ENCODE data around the gene HRH3. TPM values are rescaled to one million over a fixed set of nuclear protein-coding genes. Genes with fewer than 3 reads are reported as not detected.

HRH3 gene
- total and polyA plus RNA-seq, 8 donors: not detected

DNA sequence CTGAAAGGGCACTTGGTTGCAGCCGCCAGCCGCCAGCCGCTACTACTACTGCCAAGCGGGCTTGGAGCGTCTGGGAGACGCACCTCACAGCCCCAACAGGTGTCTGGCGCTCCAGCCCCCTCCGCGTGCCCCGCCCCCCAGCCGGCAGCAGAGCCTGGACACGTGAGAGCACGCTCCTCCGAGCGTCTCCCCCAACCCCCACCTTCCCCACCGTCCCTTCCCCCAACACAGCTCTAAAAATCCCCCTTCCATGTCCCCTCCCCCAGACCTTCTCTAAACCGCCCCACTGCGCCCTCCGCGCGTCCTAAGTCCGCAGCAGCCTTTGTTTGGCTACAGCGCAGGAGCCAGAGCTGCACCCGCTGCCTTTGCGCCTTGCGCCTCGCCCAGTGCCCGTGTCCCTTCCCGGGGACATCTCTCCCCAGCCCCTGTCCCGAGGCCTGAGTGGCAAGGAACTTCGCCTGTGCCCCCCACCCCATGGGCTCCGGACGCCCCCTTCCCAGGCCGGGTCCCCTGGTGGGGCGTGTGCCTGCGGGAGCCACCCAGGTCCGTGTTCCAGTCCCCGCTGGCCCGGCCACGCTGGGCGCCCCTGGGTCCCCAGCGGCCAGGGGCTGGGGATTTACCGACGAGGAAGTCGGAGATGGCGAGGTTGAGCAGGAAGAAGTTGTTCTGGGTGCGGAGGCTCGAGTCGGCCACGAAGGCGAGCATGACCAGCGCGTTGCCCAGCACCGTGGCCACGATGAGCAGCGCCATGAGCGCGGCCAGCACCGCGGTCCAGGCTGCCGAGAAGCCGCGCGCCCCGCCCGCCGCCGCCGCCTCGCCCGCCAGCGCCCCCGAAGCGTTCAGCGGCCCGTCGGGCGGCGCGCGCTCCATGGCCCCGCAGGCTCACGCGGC lies 732 bp downstream of the HRH3 start:
- intact Hi-C loops (cut with DNase I; ENCODE audit: low total_unique reads): no loop called here
- Histone ChIP-seq H3K9me3 (no peaks in the 10 kb centered on the region), H3K27ac (no peak overlapping the region), H3K36me3 (no peaks in the 10 kb centered on the region), H3K4me1 (peaks cover 15 to 23% (median 19%) of the 10 kb centered on the region in 4 donors), H3K27me3 (peaks cover 42 to 99% (median 93%) of the 10 kb centered on the region in 3 donors), H3K4me3 (peak overlapping the region; percentile 38 to 52 (median 44))
- 1 to 3% (median 2%) methylated on average over 32 to 84 of the region's 84 CpGs for WGBS, 5 donors
- peak in 1 of 2 donors; percentile 41 for DNase-seq
- no peak for TF ChIP-seq EP300 (IDR thresholded peaks at IDR 0.05)
- no peak for TF ChIP-seq POLR2AphosphoS5 (IDR thresholded peaks at IDR 0.05)
- TF ChIP-seq, protein P1, sequence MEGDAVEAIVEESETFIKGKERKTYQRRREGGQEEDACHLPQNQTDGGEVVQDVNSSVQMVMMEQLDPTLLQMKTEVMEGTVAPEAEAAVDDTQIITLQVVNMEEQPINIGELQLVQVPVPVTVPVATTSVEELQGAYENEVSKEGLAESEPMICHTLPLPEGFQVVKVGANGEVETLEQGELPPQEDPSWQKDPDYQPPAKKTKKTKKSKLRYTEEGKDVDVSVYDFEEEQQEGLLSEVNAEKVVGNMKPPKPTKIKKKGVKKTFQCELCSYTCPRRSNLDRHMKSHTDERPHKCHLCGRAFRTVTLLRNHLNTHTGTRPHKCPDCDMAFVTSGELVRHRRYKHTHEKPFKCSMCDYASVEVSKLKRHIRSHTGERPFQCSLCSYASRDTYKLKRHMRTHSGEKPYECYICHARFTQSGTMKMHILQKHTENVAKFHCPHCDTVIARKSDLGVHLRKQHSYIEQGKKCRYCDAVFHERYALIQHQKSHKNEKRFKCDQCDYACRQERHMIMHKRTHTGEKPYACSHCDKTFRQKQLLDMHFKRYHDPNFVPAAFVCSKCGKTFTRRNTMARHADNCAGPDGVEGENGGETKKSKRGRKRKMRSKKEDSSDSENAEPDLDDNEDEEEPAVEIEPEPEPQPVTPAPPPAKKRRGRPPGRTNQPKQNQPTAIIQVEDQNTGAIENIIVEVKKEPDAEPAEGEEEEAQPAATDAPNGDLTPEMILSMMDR (IDR thresholded peaks at IDR 0.05): no peak
- no peak for TF ChIP-seq POLR2A (IDR thresholded peaks at IDR 0.05)

DNA sequence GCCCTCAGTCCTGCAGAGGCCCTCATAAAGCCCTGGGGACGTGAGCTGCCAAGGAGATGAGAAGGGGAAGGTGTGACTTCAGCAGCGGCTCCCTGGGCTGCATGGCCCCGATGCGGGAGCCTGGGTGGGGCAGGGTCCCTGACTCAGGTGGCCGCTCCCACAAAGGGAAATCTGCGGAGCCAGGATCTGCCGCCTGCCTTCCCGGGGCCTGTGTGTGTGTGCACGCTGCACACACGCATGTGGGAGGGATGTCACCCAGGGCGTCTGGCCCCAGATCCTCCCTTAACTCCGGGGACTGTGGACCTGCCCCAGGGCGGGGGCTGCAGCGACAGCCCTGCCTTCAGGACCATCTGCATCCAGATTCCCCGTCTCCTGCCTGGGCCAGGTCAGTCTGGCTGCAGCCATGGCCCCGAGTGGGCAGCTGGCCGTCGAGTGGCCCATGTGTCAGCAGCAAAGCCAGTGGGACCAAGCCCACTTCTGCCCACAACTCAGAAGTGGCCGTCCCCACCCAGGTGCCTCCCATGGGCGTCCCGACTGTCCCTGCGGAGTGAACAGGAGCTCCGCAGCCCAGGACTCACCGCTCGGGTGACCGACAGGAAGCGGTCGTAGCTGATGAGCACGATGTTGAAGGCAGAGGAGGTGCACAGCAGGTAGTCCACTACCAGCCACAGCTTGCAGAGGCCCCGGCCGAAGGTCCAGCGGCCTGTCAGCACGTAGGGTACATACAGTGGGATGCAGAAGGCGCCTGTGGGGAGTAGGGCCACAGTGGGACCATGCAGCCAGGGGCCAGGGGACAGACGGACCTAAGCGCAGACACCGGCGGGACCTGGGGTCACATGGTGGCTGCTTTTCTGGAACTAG lies 1.9 kb downstream of the HRH3 start:
- no peak overlapping the region for H3K27ac ChIP-seq
- H3K36me3 ChIP-seq: no peaks in the 10 kb centered on the region
- TF ChIP-seq EP300 (IDR thresholded peaks at IDR 0.05) (no peak), POLR2A (IDR thresholded peaks at IDR 0.05) (no peak), POLR2AphosphoS5 (IDR thresholded peaks at IDR 0.05) (no peak)
- TF ChIP-seq, protein P1 (IDR thresholded peaks at IDR 0.05): no peak
- H3K27me3 ChIP-seq: peaks cover 42 to 95% (median 87%) of the 10 kb centered on the region in 3 donors
- intact Hi-C loops (cut with DNase I; ENCODE audit: low total_unique reads): no loop called here
- no peak overlapping the region for H3K4me3 ChIP-seq
- H3K9me3 ChIP-seq: no peaks in the 10 kb centered on the region
- DNase-seq: no peak
- 54 to 60% (median 56%) methylated on average over 12 to 38 of the region's 38 CpGs for WGBS, 5 donors
- H3K4me1 ChIP-seq: peaks cover 15 to 23% (median 19%) of the 10 kb centered on the region in 4 donors

DNA sequence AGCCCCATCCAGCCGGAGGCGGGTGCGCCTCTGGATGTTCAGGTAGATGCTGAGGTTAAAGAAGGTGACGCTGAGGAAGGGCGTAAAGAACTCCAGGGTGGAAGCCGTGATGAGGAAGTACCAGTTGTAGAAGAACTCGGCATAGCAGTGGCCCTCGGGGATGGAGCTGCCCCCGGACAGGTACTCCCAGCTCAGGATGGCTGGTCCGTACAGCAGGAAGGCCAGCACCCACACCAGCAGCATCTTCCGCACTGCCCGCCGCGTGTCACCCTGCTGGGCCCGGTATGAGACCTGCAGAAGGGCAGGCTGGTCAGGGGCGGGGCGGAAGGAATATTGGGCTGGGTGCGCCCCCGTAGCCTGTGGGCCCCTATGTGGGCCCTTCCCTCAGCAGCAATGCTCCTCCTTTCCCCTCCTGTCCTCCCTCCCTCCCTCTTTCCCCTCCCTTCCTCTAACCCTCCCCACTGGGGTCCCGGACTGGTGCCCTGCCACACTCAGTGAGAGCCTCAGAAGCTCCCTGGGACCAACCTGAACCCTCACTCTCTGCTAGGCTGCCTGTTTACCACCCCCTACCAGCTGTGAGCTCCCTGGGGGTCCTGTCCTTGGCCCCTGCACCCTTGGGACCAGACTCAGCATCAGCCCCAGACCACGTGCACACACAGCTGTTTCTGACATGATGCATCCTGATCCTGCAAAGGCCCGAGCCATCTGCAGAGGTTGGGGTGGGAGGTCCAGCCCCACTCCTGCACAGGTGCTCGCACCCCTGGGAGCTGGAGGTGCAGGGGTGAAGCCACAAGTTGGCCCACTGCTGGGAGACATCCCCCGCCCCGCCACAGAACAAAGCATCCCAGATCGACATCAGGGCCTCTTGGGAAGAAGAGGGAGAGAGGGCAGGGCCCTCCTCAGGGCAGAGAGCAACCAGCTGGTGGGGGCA lies 3.2 kb downstream of the HRH3 start:
- H3K27ac ChIP-seq: no peak overlapping the region
- intact Hi-C loops (cut with DNase I; ENCODE audit: low total_unique reads): no loop called here
- no peak for TF ChIP-seq EP300 (IDR thresholded peaks at IDR 0.05)
- TF ChIP-seq, protein P1 (IDR thresholded peaks at IDR 0.05): no peak
- TF ChIP-seq POLR2A (IDR thresholded peaks at IDR 0.05): no peak
- TF ChIP-seq POLR2AphosphoS5 (IDR thresholded peaks at IDR 0.05): no peak
- DNase-seq: no peak
- H3K27me3 ChIP-seq: peaks cover 38 to 91% (median 80%) of the 10 kb centered on the region in 3 donors
- no peaks in the 10 kb centered on the region for H3K9me3 ChIP-seq
- peaks cover 15 to 23% (median 19%) of the 10 kb centered on the region in 4 donors for H3K4me1 ChIP-seq
- 60 to 73% (median 69%) methylated on average over 18 to 26 of the region's 26 CpGs for WGBS, 5 donors
- H3K36me3 ChIP-seq: no peaks in the 10 kb centered on the region
- no peak overlapping the region for H3K4me3 ChIP-seq
